Lower leg skin (tissue), 4 donors: Measurements from ENCODE around the gene FRMD1. TPM values are rescaled to one million over a fixed set of nuclear protein-coding genes. Genes with fewer than 3 reads are reported as not detected.

ENCODE experiments used
- DNase-seq, 2 donors: peaks; one replicate each; pipeline ENCODE4 v3.0.0-alpha.2; 2019; ENCODE audit warnings: low spot score in 2 of 2
- H3K4me3 ChIP-seq: fragments of 200-600 bp; sonication (generic); 2 replicates; pipeline ENCODE4 v1.5.1; 2017; ENCODE audit warnings: mild to moderate bottlenecking, low read depth; ENCODE audit not compliant: poor library complexity, severe bottlenecking
- POLR2A ChIP-seq, 2 donors: fragments of 450-650 bp; IDR thresholded peaks; one replicate each; pipeline ENCODE4 v1.6.1; 2016 to 2017; ENCODE audit warnings: antibody characterized with exemption in 2 of 2, mild to moderate bottlenecking in 1 of 2, moderate library complexity in 1 of 2
- WGBS, 2 donors: methylation state at CpG; one replicate each; pipeline ENCODE4 v1.1.5; 2018; 5-methylcytosine and 5-hydroxymethylcytosine counted together
- intact Hi-C: fragments of 100-400 bp; cut with DNase I; formaldehyde crosslinking; loops from one replicate; pipeline ENCODE4 v1.15.0; 2023; ENCODE audit warnings: low total_unique reads
- total RNA-seq, 4 donors: library from RNA; depleted of rRNA; stranded (reverse); fragments of >200 nt; gene quantifications; one replicate each; pipeline ENCODE4 v1.1.0, GENCODE V29; 2016
- TF ChIP-seq, protein P1 (sequence below), 3 donors: fragments of 450-650 bp; IDR thresholded peaks; one replicate each; pipeline ENCODE4 v1.5.1; 2016; ENCODE audit warnings: antibody characterized with exemption in 3 of 3, mild to moderate bottlenecking in 3 of 3, moderate library complexity in 2 of 3

Gene FRMD1
- total RNA-seq = 1 to 10 TPM in 2 of 4 donors, under 1 TPM in 2; 0.32 to 1.2 (median 0.72) TPM

DNA sequence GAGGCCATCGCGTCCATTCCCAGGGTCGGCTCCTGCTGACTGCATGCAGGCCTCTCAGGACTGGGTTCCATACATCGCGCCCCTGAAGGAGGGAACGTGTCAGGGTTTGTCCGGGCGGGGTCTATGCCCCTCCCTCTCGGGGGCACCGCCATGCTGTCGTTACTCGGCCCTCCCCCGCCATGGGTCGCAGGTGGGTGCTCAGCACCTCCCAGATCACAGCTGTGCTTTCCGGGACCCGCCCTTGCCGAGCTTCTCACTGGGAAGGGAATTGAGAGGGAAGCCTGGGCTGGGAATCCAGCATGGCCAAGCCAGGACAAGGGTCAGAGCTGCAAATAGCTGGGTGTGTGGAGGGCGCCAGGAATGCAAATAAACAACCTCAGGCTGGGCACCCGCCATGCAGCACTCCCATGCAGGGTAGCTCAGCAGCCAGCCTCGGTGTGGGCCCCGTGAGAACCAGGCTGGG is at the start of gene FRMD1:
TSS of gene FRMD1 (minus strand) at position 270 of the 463 bp plus-strand sequence. CDS start at position 152, 118 bp downstream.
- intact Hi-C loops = no loop called here
- TF ChIP-seq, protein P1, sequence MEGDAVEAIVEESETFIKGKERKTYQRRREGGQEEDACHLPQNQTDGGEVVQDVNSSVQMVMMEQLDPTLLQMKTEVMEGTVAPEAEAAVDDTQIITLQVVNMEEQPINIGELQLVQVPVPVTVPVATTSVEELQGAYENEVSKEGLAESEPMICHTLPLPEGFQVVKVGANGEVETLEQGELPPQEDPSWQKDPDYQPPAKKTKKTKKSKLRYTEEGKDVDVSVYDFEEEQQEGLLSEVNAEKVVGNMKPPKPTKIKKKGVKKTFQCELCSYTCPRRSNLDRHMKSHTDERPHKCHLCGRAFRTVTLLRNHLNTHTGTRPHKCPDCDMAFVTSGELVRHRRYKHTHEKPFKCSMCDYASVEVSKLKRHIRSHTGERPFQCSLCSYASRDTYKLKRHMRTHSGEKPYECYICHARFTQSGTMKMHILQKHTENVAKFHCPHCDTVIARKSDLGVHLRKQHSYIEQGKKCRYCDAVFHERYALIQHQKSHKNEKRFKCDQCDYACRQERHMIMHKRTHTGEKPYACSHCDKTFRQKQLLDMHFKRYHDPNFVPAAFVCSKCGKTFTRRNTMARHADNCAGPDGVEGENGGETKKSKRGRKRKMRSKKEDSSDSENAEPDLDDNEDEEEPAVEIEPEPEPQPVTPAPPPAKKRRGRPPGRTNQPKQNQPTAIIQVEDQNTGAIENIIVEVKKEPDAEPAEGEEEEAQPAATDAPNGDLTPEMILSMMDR (IDR thresholded peaks at IDR 0.05) = no peak
- TF ChIP-seq POLR2A (IDR thresholded peaks at IDR 0.05) = no peak

GRCh38 chr6:168128006-168128630 is 49.1 kb upstream of the FRMD1 start:
- WGBS, 2 donors = 93 to 94% methylated on average over 18 to 19 of the region's 19 CpGs
- intact Hi-C loops = no loop called here
- TF ChIP-seq, protein P1 (IDR thresholded peaks at IDR 0.05) = no peak
- no peak for TF ChIP-seq POLR2A (IDR thresholded peaks at IDR 0.05)
- peak; percentile 6 to 76 for DNase-seq
- H3K4me3 ChIP-seq = no peak overlapping the region

More for the DNA sequence above, at the start of gene FRMD1:
- no peak within 1 kb of the TSS for H3K4me3 ChIP-seq
- DNase-seq = no peak
- WGBS, 2 donors = 77 to 79% methylated on average over 20 to 21 of the region's 21 CpGs

- WGBS, 2 donors = 62 to 63% methylated on average over 10 of the region's 10 CpGs
- intact Hi-C loops = no loop called here
- TF ChIP-seq, protein P1 (IDR thresholded peaks at IDR 0.05) = no peak
- no peak for TF ChIP-seq POLR2A (IDR thresholded peaks at IDR 0.05)
- no peak overlapping the region for H3K4me3 ChIP-seq
- DNase-seq = peak in 1 of 2 donors; percentile 2
These were observed 48.4 kb upstream of the FRMD1 start for GRCh38 chr6:168127384-168127868.

GRCh38 chr6:168126566-168127383 is 47.8 kb upstream of the FRMD1 start:
- intact Hi-C loops = no loop called here
- TF ChIP-seq, protein P1 (IDR thresholded peaks at IDR 0.05) = no peak
- no peak for TF ChIP-seq POLR2A (IDR thresholded peaks at IDR 0.05)
- 84 to 85% methylated on average over 22 of the region's 22 CpGs for WGBS, 2 donors
- no peak overlapping the region for H3K4me3 ChIP-seq
- DNase-seq = peak; percentile 8 to 74

- 90% methylated on average over 22 of the region's 22 CpGs for WGBS, 2 donors
- no peak overlapping the region for H3K4me3 ChIP-seq
- intact Hi-C loops = no loop called here
- DNase-seq = peak; percentile 11 to 72
- TF ChIP-seq POLR2A (IDR thresholded peaks at IDR 0.05) = no peak
- TF ChIP-seq, protein P1 (IDR thresholded peaks at IDR 0.05) = no peak
These were observed 46.5 kb upstream of the FRMD1 start for GRCh38 chr6:168125429-168126001.
